ENCODE measurements around the gene DAPK2.

GRCh38 chr15:63991706-63992105 is 54.6 kb downstream of the DAPK2 start:
- TF ChIP-seq CTCF (IDR thresholded peaks at IDR 0.05; ENCODE audit: insufficient read depth, low read length): no peak
- TF ChIP-seq GABPA (IDR thresholded peaks at IDR 0.05; ENCODE audit: low read depth): no peak

Measured in HL-60 (cell line).